HG03066 (cell line): ENCODE data around the gene NMU.
"Not testable (repeated sequence)": the region's sequence is repeated elsewhere in the genome, so short reads cannot be mapped to it uniquely, and the experiment has no call there.

Source experiments
- ATAC-seq: cut with Tn5 transposase; IDR thresholded peaks from one replicate; pipeline ENCODE4 v1.9.1; 2021; ENCODE audit warnings: low read depth; ENCODE audit not compliant: unreplicated experiment

The NMU gene

GRCh38 chr4:55625835-55626234 lies 10.3 kb downstream of the NMU start:
- no peak for ATAC-seq

- ATAC-seq, result not testable (repeated sequence)
These were observed 12.0 kb downstream of the NMU start for GRCh38 chr4:55624063-55624462.

GRCh38 chr4:55618546-55619143 lies 17.5 kb downstream of the NMU start:
- ATAC-seq, result no peak

GRCh38 chr4:55617587-55618197 lies 18.4 kb downstream of the NMU start:
- ATAC-seq, result peak; percentile 96

- ATAC-seq, result no peak
These were observed 21.1 kb downstream of the NMU start for GRCh38 chr4:55615008-55615407.

- ATAC-seq, result no peak
These were observed 22.5 kb downstream of the NMU start for GRCh38 chr4:55613621-55614020.

- no peak for ATAC-seq
These were observed 23.8 kb downstream of the NMU start for GRCh38 chr4:55612341-55612740.

GRCh38 chr4:55611358-55612059 lies 24.6 kb downstream of the NMU start:
- no peak for ATAC-seq

- ATAC-seq, result no peak
These were observed 25.7 kb downstream of the NMU start for GRCh38 chr4:55610381-55610780.

GRCh38 chr4:55609393-55609866 lies 26.7 kb downstream of the NMU start:
- no peak for ATAC-seq

GRCh38 chr4:55608591-55608990 lies 27.5 kb downstream of the NMU start:
- ATAC-seq, result no peak

GRCh38 chr4:55604996-55605395 lies 31.1 kb downstream of the NMU start:
- ATAC-seq, result no peak

- ATAC-seq, result no peak
These were observed 35.5 kb downstream of the NMU start for GRCh38 chr4:55600640-55601039.

- ATAC-seq, result no peak
These were observed 37.5 kb downstream of the NMU start for GRCh38 chr4:55598641-55599040.

- ATAC-seq, result no peak
These were observed 44.1 kb downstream of the NMU start, which contains the start of gene PDCL2 for GRCh38 chr4:55592014-55592413. Gene PDCL2 (minus strand): TSS chr4:55592245. CDS start chr4:55592109, 136 bp downstream.

GRCh38 chr4:55588160-55588559 lies 47.9 kb downstream of the NMU start:
- ATAC-seq, result no peak

- not testable (repeated sequence) for ATAC-seq
These were observed 53.3 kb downstream of the NMU start for GRCh38 chr4:55582773-55583172.

GRCh38 chr4:55578341-55579010 lies 57.6 kb downstream of the NMU start:
- ATAC-seq, result no peak

- ATAC-seq, result no peak
These were observed 60.6 kb downstream of the NMU start for GRCh38 chr4:55575513-55575912.

GRCh38 chr4:55574252-55574651 lies 61.8 kb downstream of the NMU start:
- no peak for ATAC-seq

- ATAC-seq, result no peak
These were observed 64.3 kb downstream of the NMU start for GRCh38 chr4:55571806-55572205.
